NCI-H1436 treated with DMSO at 0.1 percent for 48 hours (cell line): Measurements from ENCODE around the gene LAMTOR5.

Experiments
- DNase-seq: peaks from one replicate; lab custom pipeline; 2025; lab: John Stamatoyannopoulos, UW

Gene LAMTOR5

GRCh38 chr1:110387048-110387754, 20.3 kb downstream of the LAMTOR5 start:
- no peak for DNase-seq

GRCh38 chr1:110385369-110385768, 22.1 kb downstream of the LAMTOR5 start:
- no peak for DNase-seq

GRCh38 chr1:110384581-110385321, 22.7 kb downstream of the LAMTOR5 start:
- no peak for DNase-seq

- no peak for DNase-seq
These were observed 24.1 kb downstream of the LAMTOR5 start for GRCh38 chr1:110383251-110383990.

GRCh38 chr1:110380672-110381283, 26.7 kb downstream of the LAMTOR5 start:
- no peak for DNase-seq

- no peak for DNase-seq
These were observed 32.0 kb downstream of the LAMTOR5 start for GRCh38 chr1:110375490-110375889.

GRCh38 chr1:110370827-110371226, 36.7 kb downstream of the LAMTOR5 start:
- no peak for DNase-seq

- DNase-seq: no peak
These were observed 43.3 kb downstream of the LAMTOR5 start for GRCh38 chr1:110364221-110364620.

GRCh38 chr1:110361856-110362255, 45.6 kb downstream of the LAMTOR5 start:
- DNase-seq: no peak

GRCh38 chr1:110360431-110360830, 47.1 kb downstream of the LAMTOR5 start:
- no peak for DNase-seq

- no peak for DNase-seq
These were observed 51.1 kb downstream of the LAMTOR5 start for GRCh38 chr1:110356379-110356778.

GRCh38 chr1:110355321-110355720, 52.2 kb downstream of the LAMTOR5 start:
- no peak for DNase-seq
